Panc1 (cell line): Measurements from ENCODE around the gene KDM2B. TPM values are rescaled to one million over a fixed set of nuclear protein-coding genes. Genes with fewer than 3 reads are reported as not detected.

Experiments
- ATAC-seq: fragments of 200-7000 bp; cut with Tn5 transposase; 2 replicates; pipeline ENCODE4 v1.9.1; 2020; ENCODE audit warnings: mild to moderate bottlenecking, moderate library complexity
- BruUV-seq: library from RNA; stranded (reverse); fragments of 400-500 nt; replicated peaks from 2 replicates; lab custom pipeline; 2021; lab: Mats Ljungman, UMichigan
- CTCF ChIA-PET: fragments of 300-600 bp; sonication (Branson Sonifier 250); formaldehyde crosslinking; loops from one replicate; lab custom pipeline; 2022; ENCODE audit warnings: antibody characterized with exemption; lab: Charles Lee
- POLR2A ChIA-PET: fragments of 300-600 bp; sonication (Branson Sonifier 250); formaldehyde crosslinking; loops from one replicate; lab custom pipeline; 2022; ENCODE audit warnings: antibody characterized with exemption; lab: Charles Lee
- DNase-seq: peaks from one replicate; pipeline ENCODE4 v3.0.0-alpha.2; 2010; ENCODE audit warnings: low read depth, low spot score
- H3K27ac ChIP-seq: 2 replicates; pipeline ENCODE4 v1.5.1; 2011; ENCODE audit warnings: mild to moderate bottlenecking, low read length, inconsistent platforms
- H3K27me3 ChIP-seq: fragments of 200-500 bp; sonication (Bioruptor generic); 2 replicates; pipeline ENCODE4 v1.6.0; 2014; ENCODE audit warnings: low read length, inconsistent platforms; ENCODE audit not compliant: control insufficient read depth, insufficient read depth
- H3K36me3 ChIP-seq: fragments of 200-500 bp; sonication (Bioruptor generic); 2 replicates; pipeline ENCODE4 v1.5.1; 2014; ENCODE audit warnings: inconsistent platforms, mild to moderate bottlenecking, low read length, moderate library complexity; ENCODE audit not compliant: control insufficient read depth, insufficient read depth
- H3K4me1 ChIP-seq: 2 replicates; pipeline ENCODE4 v1.5.1; 2011; ENCODE audit warnings: inconsistent platforms, mild to moderate bottlenecking, low read length, moderate library complexity; ENCODE audit not compliant: control insufficient read depth, insufficient read depth
- H3K4me3 ChIP-seq, 2 experiments: 2 replicates each; pipeline ENCODE4 v1.5.1; 2011 to 2012; ENCODE audit warnings: low read depth in 2 of 2, low read length in 2 of 2, mild to moderate bottlenecking in 2 of 2, inconsistent platforms in 1 of 2, moderate library complexity in 1 of 2
- H3K9me3 ChIP-seq: fragments of 200-500 bp; sonication (Bioruptor generic); 2 replicates; pipeline ENCODE4 v1.5.1; 2014; ENCODE audit warnings: low read depth, mild to moderate bottlenecking, inconsistent platforms, low read length, moderate library complexity; ENCODE audit not compliant: control insufficient read depth, insufficient read depth
- CTCF ChIP-seq: fragments of 450-650 bp; IDR thresholded peaks from 2 replicates; pipeline ENCODE4 v1.5.1; 2017; ENCODE audit warnings: mild to moderate bottlenecking
- POLR2AphosphoS5 ChIP-seq: IDR thresholded peaks from 2 replicates; pipeline ENCODE4 v1.6.1; 2012; ENCODE audit warnings: mild to moderate bottlenecking, low read depth, low read length, moderate library complexity
- REST ChIP-seq, 2 experiments: IDR thresholded peaks; 2 replicates each; pipeline ENCODE4 v1.6.1; 2011 to 2012; ENCODE audit warnings: low read depth in 2 of 2, control low read depth in 1 of 2, low read length in 1 of 2, mild to moderate bottlenecking in 1 of 2, moderate library complexity in 1 of 2; ENCODE audit not compliant: insufficient read depth in 1 of 2
- SIN3A ChIP-seq: IDR thresholded peaks from 2 replicates; pipeline ENCODE4 v1.6.1; 2012; ENCODE audit warnings: low read depth, mild to moderate bottlenecking, low read length, moderate library complexity, borderline replicate concordance; ENCODE audit not compliant: insufficient read depth
- TCF7L2 ChIP-seq: IDR thresholded peaks from 2 replicates; pipeline ENCODE4 v1.6.1; 2011; ENCODE audit warnings: mild to moderate bottlenecking, low read depth, low read length, inconsistent platforms
- in situ Hi-C: cut with HindIII; loops from 2 replicates; pipeline ENCODE4 v1.10.0; 2016; ENCODE audit warnings: low sequenced_read_pairs, low pct_unique_long_range_greater_than_20kb
- intact Hi-C: fragments of 100-400 bp; cut with micrococcal nuclease; formaldehyde crosslinking; loops from one replicate; pipeline ENCODE4 v1.10.0; 2022; ENCODE audit not compliant: unreplicated experiment
- total RNA-seq: library from RNA; stranded (reverse); gene quantifications from one replicate; pipeline ENCODE4 v1.2.1, GENCODE V29; 2021; ENCODE audit not compliant: unreplicated experiment

KDM2B gene
- total RNA-seq, 1 experiment from 2014 or later = 27.5 TPM

GRCh38 chr12:121610239-121611149 lies 29.7 kb upstream of the KDM2B start:
- CTCF ChIA-PET = interaction anchor here (0.7 to 1.7 kb wide), 2 partner anchors 58 to 75 kb away, joined by 5 to 9 read pairs; no protein-coding TSS in a partner anchor
- BruUV-seq = no TSS peak
- intact Hi-C loops = no loop called here
- DNase-seq = no peak
- Histone ChIP-seq H3K27ac (no peak overlapping the region), H3K4me3 (no peak overlapping the region), H3K27me3 (no peaks in the 10 kb centered on the region), H3K36me3 (no peaks in the 10 kb centered on the region), H3K4me1 (no peaks in the 10 kb centered on the region), H3K9me3 (no peaks in the 10 kb centered on the region)
- peak; percentile 53; the same call in 1 of the 2 replicates for ATAC-seq
- POLR2A ChIA-PET = no interaction called here
- TF ChIP-seq CTCF = no peak
- TF ChIP-seq REST (IDR thresholded peaks at IDR 0.05; ENCODE audit: insufficient read depth in 1 of 2, low read depth in 2 of 2, low read length in 1 of 2) = no peak
- no peak for TF ChIP-seq TCF7L2
- no peak for TF ChIP-seq SIN3A
- TF ChIP-seq POLR2AphosphoS5 = no peak
- in situ Hi-C loops = no loop called here

- no peak for ATAC-seq
- intact Hi-C loops = no loop called here
- H3K36me3 ChIP-seq = no peaks in the 10 kb centered on the region
Measured at GRCh38 chr12:121608301-121608700, 27.5 kb upstream of the KDM2B start.

More at GRCh38 chr12:121608301-121608700, 27.5 kb upstream of the KDM2B start:
- POLR2A ChIA-PET = no interaction called here
- BruUV-seq = no TSS peak
- in situ Hi-C loops = no loop called here
- H3K4me3 ChIP-seq = no peak overlapping the region
- H3K27me3 ChIP-seq = no peaks in the 10 kb centered on the region
- no peaks in the 10 kb centered on the region for H3K9me3 ChIP-seq
- H3K4me1 ChIP-seq = no peaks in the 10 kb centered on the region
- CTCF ChIA-PET = no interaction called here
- H3K27ac ChIP-seq = no peak overlapping the region
- TF ChIP-seq REST (IDR thresholded peaks at IDR 0.05; ENCODE audit: insufficient read depth in 1 of 2, low read depth in 2 of 2, low read length in 1 of 2) = no peak
- no peak for TF ChIP-seq SIN3A
- no peak for TF ChIP-seq CTCF
- TF ChIP-seq TCF7L2 = no peak
- TF ChIP-seq POLR2AphosphoS5 = no peak
- no peak for DNase-seq
